Measurements from ENCODE around the gene ANP32E.

ANP32E gene

DNA sequence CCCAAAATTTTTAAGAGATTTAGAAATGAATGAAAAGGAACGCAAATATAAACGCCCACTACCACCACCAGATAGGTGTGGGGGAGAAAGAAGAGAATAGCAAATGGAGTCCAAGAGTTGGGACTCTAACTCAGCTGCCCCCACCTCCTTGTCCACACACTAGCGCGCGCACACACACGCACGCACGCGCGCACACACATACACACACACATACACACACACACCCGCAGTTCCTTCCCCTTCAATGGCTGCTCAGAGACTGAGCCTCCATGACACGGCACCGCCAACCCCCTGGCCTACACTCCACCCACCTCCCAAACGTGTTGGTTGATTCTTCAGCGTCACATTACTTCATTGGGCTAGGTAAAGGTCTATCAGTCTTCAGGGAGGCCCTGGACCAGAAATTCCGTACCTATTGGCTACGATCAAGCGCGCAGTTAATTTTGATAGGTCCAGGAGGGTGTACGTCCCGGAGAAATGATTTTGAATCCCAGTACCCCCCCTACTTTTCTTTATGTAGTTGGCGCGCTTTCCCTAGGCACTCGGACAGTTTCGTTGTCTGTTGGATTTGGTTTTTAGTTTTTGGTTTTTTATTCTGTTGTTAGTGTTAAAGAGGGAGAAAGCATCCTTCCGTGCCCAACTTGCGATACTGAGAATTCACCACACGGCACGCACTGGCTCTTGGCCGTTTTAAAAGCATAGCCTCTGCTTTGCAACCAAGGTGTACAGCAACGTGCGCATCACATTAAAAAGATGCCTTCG is at the start of gene ANP32E:
Gene ANP32E (minus strand): TSS at position 261 of the 762 bp plus-strand sequence. CDS start 326 bp downstream, outside the sequence.
- in situ Hi-C loops (cut with HindIII; ENCODE audit: low pct_ligation_motif_present, low sequenced_read_pairs) = no loop called here
- Histone ChIP-seq H3K27me3 (replicated peaks) (no peaks in the 10 kb centered on the region), H3K4me3 (ENCODE audit: low read depth, low read length) (peak within 1 kb of the TSS; percentile 67), H3K27ac (peak within 1 kb of the TSS; percentile 57), H3K36me3 (replicated peaks) (no peaks in the 10 kb centered on the region)
- DNase-seq = peak; percentile 100
- no peak for TF ChIP-seq CTCF (IDR thresholded peaks at IDR 0.05; ENCODE audit: low read depth, low read length, missing control alignments)

GRCh38 chr1:150283260-150283659 is 47.3 kb upstream of the ANP32E start:
- TF ChIP-seq CTCF (IDR thresholded peaks at IDR 0.05; ENCODE audit: low read depth, low read length, missing control alignments) = no peak
- Histone ChIP-seq H3K27ac (no peak overlapping the region), H3K27me3 (replicated peaks) (no peaks in the 10 kb centered on the region), H3K36me3 (replicated peaks) (peaks cover 3% of the 10 kb centered on the region), H3K4me3 (ENCODE audit: low read depth, low read length) (no peak overlapping the region)
- in situ Hi-C loops (cut with HindIII; ENCODE audit: low pct_ligation_motif_present, low sequenced_read_pairs) = no loop called here
- DNase-seq = no peak

GRCh38 chr1:150282558-150282958 is 46.6 kb upstream of the ANP32E start:
- in situ Hi-C loops (cut with HindIII; ENCODE audit: low pct_ligation_motif_present, low sequenced_read_pairs) = no loop called here
- Histone ChIP-seq H3K27me3 (replicated peaks) (no peaks in the 10 kb centered on the region), H3K4me3 (ENCODE audit: low read depth, low read length) (peak overlapping the region; percentile 53), H3K36me3 (replicated peaks) (peaks cover 3% of the 10 kb centered on the region), H3K27ac (no peak overlapping the region)
- no peak for DNase-seq
- TF ChIP-seq CTCF (IDR thresholded peaks at IDR 0.05; ENCODE audit: low read depth, low read length, missing control alignments) = no peak

GRCh38 chr1:150281758-150282557 is 46.0 kb upstream of the ANP32E start, which contains the start of gene CIART:
CIART (plus strand) TSS chr1:150282554; CDS start chr1:150283268, 714 bp downstream.
- in situ Hi-C loops (cut with HindIII; ENCODE audit: low pct_ligation_motif_present, low sequenced_read_pairs) = no loop called here
- Histone ChIP-seq H3K27ac (peak within 1 kb of the TSS; percentile 21), H3K27me3 (replicated peaks) (no peaks in the 10 kb centered on the region), H3K36me3 (replicated peaks) (peaks cover 3% of the 10 kb centered on the region), H3K4me3 (ENCODE audit: low read depth, low read length) (peak within 1 kb of the TSS; percentile 61)
- no peak for TF ChIP-seq CTCF (IDR thresholded peaks at IDR 0.05; ENCODE audit: low read depth, low read length, missing control alignments)
- DNase-seq = peak; percentile 97

DNA sequence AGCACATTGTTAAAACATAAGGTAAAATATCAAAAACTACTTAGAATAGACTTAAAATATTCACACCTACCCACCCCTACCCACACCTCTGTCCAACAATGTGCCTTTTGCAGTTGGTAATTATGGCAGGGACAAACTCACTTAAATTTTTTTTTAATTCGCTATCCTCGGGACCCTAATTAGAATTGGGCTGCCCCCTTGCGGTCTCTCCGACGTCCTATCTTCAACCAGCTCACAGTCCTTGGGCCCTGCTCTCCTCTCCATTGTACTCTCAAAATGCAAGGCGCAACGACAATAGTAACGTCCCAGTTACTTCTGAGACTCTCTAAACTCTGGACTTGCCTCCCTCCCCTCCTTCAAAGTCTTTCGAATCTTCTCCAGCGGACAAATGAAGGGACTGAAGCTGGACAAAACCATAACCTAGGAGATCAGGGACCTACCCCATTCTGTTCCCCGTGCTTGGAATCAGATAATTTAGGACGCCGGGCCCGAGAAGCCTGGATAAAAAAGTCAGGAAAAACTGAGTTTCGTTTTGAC is 45.4 kb upstream of the ANP32E start:
- peak; percentile 82 for TF ChIP-seq CTCF (IDR thresholded peaks at IDR 0.05; ENCODE audit: low read depth, low read length, missing control alignments)
- Histone ChIP-seq H3K4me3 (ENCODE audit: low read depth, low read length) (peak overlapping the region; percentile 61), H3K27ac (no peak overlapping the region), H3K27me3 (replicated peaks) (no peaks in the 10 kb centered on the region), H3K36me3 (replicated peaks) (peaks cover 3% of the 10 kb centered on the region)
- in situ Hi-C loops (cut with HindIII; ENCODE audit: low pct_ligation_motif_present, low sequenced_read_pairs) = no loop called here
- DNase-seq = peak; percentile 51
